Central memory CD4-positive, alpha-beta T cell (primary cell): ENCODE measurements around the gene BCAR3.

Experiments
- DNase-seq: peaks from one replicate; pipeline ENCODE4 v3.0.0; 2022
- total RNA-seq, 3 experiments: gene quantifications; one replicate each; lab custom pipeline; 2026; lab: John Stamatoyannopoulos, UW

BCAR3 gene
- total RNA-seq: 1.1 to 2.5 (median 2.1) reads per million in 3 experiments

DNA sequence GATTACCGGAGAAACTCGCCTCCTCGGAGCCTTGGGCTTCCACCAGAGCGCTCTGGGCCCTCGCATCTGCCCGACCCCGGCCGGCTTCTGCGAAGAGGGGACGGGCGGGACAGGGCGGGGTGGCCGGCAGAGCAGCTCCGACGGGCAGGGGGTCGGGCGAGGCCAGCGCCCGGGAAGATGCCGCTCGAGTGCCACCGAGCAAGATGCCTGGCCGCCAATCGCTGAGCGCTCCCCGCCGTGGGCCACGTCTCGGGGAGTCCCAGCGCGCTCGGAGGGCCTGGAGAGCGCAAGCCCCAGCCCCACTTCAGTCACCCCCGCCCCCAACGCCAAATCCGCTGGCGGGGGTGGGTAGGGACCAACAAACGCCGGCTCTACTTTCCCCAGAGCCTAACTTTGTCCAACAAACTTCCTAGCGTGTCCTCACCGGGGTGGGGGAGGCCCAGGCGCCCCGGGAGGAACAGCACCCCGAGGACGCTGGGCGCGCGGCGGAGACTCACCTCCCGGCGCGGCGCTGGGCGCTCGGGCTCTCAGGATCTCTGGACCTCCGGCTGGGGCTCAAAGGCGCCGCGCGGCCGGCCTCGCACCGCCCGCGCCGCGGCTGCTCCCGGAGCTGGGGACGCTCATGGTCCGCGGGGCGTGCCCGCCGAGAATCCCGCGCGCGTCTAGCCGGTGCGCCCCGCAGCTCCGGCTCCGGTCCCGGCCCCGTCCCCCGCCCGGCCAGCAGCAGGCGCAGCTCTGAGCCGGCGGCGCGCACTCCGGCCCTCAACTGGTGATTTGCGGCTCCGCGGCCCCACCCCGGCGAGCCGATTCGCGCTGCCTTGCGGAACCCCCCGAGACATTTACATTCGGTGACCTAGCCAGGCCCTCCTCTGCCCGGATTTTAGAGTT, at the start of gene BCAR3:
Gene BCAR3 (minus strand): TSS at position 737 of the 888 bp plus-strand sequence. CDS start 6,907 bp downstream, outside the sequence.
- no peak for DNase-seq

DNA sequence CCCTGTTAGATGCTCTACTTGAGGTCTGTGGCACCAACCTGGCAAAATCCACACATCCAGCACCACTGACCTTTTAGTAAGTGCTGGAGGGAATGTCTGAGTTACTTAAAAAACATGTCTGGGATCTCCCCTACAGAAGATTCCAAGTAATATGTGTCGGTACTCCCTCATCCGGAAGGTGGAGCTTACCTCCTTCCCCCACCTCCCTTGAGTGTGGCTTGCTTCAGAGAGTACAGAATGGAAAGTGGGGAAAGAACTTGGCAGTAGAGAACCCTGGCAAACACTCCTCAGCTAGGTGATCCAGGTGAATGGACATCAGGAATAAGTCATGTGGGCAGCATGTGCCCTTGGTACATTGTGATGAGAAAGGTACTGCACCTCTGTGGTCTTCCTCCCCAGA, 49.0 kb upstream of the BCAR3 start:
- DNase-seq: no peak

DNA sequence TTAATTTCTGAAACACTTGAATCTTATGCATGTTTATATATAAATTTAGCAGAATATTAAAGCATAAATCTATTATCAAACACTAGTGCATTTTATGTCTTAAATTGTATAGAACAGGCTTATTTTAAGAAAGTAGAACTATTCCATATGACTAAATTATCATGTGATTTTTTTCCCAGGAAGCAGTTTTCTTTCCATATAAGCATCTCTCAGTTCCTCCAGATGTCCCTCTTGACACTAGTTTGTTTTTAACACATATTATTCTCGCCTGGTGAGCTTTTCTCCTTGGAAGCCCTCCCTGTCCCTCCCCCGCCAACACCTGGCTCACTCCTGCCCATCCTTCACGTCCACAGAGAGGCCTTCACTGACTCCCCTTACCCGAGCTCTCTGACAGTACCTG, 48.3 kb upstream of the BCAR3 start:
- no peak for DNase-seq

DNA sequence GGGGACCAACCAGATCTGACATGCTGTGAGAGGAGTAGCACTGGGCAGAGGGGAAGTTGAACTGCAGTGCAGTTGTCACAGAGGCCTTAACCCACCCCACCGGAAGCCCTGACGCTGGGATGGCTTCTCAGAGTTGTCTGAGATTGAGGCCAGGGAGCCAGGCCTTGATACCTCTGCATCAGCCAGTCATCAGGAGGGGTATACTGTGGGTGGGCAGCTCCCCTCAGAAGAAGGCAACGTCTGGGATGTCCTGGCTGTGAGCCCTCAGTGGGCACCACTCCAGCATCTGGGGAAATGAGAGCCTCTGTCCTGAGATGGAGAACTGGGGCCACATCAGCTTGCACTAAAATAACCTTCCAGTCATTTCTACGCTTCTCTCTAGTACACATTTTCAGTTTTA, 47.9 kb upstream of the BCAR3 start:
- no peak for DNase-seq

DNA sequence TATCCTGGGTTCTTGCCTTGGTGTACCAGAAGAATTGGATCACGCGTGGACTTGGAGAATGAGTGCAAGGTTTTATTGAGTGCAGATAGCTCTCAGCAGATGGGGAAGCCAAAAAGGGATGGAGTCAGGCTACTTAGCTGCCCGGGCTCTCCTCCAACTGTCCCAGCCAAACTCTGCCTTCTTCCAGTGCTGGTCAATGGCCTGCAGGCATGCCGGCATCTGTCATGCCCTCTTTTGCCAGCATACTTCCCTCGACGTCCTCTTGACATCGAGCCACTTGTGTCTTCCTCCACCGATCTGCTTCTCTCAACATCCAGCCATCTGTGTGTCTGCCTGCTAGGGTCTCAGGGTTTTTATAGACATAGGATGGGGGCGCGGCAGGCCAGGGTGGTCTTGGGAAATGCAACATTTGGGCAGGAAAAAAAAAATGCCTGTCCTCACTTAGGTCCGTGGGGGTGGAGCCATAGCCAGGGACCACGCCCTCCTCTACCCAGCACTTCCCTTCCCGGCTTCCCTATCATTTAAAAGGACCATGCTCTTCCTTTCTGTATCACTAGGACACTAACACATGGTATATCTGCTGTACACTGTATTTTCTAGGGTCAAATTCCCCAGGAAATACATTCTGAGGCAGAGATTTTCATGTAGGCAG, 47.0 kb upstream of the BCAR3 start:
- no peak for DNase-seq

DNA sequence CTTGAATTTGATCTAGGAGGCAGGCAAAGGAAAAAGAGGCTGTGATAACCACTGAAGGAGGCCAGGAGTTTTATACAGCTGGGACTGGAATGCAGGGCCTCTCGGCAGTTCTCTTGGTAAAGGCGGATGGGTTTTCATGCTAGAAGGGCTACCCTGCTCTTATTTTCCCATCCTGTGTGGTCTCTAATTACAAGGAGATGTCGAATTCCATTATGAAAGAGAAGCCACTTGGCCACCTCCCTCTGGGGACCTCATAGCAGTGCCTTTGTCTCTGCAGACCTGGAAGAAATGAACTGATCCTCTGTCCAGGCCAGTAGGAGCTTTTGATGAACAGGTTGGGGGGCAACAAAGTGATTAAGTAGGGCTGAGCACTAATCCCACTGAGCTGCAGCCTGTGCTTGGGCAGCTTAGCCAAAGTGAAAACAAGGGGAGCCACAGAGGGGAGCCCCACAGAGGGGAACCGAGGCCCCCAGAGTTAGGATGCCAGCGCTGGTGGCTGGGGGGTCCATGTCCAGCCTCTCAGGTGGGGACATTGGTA, 42.2 kb upstream of the BCAR3 start:
- DNase-seq: no peak

DNA sequence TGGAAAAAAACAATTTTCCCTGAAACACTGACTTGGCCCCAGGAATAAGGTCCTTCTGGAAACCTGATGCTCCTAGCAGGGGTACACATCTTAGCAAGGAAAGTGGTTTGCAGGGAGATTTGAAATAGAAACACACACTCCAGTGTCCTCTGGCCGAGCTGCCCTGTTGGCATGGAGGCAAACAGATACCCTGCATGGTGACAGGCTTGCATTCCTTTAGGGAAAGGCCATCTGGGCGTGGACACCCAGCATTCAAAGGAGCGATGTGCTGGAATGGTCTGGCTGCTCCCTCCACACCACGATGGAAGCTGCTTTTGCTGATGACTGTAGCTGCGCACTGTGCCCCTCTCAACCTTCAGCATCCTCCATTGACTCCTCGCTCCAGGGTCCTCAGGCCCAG, 41.5 kb upstream of the BCAR3 start:
- DNase-seq: no peak

DNA sequence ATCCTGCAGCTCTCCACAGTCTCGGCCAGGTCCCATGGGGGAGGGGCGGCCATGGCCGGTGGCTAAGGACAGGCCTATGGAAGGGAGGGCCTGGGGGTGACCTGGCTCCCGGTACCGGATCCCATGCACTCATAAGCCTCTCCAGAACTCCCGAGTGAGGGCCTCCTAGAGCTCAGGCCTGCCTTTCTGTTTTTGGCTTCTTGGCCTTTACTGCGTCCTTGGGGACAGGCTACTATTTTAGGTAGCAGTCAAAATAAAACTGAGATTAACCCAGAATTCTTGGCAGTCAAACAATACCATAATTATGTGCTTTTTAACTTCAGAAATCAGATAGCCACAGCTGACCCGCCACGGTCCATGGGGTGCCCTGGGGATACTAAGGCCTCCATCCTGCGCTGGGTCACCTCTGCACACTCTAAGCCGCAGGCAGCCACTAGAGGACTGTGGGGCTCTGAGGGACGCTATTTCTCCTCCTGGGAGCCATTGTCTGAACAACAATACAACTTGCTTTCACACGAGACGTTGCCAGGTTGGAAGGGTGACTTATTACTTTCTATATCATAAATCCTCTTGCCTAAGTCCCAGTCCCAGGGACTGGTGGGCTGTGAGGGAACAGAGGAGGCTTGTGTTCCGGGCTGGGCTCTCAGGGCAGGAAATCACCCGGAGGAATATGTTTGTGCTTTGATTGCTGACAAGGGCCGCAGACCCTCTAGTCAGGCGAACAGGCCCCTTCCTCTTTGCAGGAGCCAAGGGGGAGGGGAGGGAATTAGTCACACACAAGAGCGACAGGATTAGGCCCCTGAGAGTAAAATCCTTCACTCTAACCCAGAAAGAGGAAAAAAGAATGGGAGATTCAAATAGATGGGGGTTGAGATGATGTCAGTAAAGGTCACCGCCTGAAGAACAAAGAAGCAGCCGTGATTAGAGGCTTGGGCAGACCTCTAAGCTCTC, 40.7 kb upstream of the BCAR3 start:
- DNase-seq: no peak

DNA sequence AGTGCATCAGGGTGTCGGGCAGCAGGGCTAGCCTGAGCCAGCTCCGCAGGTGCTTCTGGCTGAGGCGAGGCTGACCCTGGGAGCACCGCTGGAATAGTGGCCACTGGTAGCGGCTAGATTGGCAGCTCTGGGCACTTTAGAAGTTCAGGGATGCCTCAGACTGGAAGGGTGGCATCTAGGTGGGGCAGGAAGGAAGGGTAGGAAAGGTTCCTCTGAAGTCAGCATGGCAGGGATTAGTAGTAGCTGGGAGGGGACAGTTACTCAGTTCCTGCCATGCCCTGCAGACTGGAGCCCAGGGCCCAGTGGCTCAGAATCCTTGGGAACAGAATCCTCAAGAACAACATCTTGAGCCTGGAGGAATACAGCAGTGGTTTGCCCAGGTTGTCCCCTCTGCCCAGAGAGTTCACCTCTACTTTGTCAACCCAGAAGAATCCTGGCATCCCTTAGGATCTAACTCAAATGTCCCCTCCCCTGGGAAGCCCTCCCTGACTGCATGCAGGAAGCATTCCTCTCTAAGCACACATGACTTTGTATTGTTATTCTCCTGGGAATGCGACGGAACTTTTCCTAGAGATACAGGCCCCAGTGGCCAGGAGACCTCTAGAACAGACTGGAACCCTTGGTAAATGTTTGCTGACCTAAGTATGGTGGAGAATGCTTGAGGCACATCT, 39.5 kb upstream of the BCAR3 start:
- no peak for DNase-seq

DNA sequence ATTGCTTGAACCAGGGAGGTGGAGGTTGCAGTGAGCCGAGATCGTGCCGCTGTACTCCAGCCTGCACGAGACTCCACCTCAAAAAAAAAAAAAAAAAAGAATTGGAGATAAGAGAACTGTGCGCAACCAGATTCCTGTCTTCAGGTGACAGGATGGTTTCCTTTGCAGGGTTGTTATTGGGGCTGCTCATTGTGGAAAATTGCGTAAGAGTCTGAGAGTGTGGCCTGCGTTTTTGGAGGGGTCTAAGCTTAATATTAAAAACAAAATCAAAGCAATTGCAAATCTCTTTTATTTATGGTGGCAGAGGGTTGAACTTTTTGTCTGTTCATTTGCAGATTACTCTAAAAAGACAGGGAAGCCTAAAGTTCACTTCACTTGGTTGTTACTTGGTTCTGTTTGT, 36.0 kb upstream of the BCAR3 start:
- DNase-seq: no peak

DNA sequence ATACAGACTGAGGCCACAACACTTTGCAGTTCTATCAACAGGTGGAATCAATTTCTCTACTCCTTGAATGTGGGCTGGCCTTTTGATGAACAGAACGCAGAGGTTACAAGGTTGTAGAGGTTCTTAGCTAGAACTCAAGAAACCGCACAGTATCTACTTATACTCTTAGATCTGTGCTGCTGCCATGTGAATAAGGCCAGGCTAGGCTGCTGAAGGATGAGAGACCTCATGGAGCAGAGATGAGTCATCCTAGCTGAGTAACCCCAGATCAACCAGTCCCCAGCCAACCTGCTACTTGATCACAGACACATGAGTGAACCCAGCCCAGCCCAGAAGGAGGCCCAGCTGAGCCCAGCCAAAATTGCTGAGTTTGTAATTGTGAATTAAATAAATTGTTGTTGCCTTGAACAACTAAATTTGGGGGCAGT, 35.3 kb upstream of the BCAR3 start:
- DNase-seq: no peak

DNA sequence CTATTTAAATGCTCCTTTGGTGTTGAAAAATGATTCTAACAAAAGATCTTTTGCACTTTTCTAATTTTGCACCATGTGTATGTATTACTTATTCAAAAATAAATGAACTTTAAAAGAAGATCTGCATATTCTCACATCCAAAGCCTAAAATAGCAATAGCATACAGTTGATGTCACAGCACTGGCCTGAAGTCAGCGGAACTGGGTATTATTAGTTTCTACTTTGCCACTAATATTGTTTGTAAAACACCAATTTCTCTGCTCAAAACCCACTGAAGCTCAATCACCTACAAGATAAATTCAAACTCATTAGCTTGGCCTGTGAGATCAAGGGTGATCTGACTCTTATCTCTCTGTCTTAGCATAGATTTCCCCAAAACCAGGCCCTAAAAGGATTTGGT, 34.5 kb upstream of the BCAR3 start:
- no peak for DNase-seq

DNA sequence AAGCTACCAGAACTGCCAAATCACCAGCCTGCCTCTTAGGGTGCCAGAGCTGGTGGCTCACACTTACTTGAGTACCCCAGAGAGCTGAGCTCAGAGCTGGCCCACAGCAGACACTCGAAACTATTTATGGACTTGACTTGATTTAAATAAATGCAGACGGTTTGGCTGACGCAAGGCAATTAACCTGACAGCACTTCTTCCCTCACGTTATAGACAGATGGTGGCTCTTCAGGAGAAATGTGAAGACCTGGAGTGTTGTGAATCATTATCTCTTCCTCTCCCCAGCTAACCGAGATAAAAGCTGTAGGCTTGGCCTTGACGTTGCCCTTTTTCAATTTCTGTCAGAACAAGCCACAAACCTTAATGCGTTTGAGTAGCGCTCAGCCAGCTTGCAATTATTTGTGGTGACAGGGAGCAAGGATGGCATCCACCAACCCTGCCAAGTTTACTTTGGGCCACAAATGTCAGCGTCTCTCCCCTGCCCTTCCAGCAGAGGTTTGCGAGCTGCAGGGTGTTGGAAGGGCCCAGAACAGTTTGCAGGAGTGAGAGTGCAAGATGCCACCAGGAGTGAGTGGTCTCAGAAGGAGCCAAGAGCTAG, 34.0 kb upstream of the BCAR3 start:
- no peak for DNase-seq

DNA sequence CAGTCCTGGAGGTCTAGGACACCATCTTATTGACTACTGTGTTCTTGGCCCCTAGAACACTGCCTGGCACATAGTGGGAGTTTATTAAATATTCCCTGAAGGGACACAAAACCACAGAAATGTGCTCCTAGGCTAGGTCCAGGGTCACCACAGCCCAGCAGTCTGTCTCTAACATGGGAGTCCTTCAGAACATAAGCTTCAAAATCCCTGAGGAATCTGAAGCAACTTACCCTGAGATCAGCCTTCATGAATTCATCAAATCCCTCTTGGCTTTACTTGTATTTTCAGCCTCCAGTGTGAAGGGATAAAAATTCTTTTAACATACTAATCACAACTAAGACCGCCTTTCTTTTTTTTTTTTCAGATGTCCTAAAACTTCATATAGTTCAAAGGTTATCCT, 32.7 kb upstream of the BCAR3 start:
- DNase-seq: no peak

DNA sequence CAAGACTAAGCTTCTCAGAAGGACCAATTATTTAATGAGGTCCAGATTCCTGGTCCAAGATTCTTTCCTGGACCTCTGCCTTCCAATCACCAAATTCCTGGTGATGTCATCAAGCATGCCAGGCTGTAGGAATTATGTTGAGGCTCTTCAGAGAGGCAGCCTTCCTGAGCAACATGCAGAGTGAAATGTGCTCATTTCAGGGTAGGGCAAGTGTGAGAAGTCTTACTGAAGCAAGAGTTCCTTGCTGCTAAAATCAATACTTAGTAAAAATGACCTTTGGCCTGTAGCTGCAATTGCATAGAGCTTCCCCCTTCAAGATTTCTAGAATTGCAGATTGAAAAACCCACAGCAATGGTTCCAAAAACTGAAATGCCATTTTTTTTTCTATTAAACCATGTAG, 31.7 kb upstream of the BCAR3 start:
- DNase-seq: no peak

DNA sequence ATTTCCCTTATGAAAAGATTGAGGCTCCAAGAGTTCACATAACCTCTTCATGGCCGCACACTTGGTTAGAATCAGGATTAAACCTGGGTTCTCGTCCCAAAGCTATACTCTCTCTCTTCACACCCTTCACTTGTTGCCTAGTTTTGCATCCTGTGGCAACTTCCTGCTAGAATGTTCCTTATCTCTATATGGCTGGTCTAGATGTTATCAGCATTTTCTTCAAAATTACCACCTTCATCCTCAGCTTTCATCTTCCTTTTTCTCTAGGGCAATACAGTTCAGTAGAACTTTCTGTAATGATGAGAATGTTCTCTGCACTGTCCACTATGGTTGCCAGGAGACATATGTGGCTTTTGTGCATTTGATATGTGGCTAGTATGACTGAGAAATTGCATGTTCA, 31.1 kb upstream of the BCAR3 start:
- DNase-seq: no peak

DNA sequence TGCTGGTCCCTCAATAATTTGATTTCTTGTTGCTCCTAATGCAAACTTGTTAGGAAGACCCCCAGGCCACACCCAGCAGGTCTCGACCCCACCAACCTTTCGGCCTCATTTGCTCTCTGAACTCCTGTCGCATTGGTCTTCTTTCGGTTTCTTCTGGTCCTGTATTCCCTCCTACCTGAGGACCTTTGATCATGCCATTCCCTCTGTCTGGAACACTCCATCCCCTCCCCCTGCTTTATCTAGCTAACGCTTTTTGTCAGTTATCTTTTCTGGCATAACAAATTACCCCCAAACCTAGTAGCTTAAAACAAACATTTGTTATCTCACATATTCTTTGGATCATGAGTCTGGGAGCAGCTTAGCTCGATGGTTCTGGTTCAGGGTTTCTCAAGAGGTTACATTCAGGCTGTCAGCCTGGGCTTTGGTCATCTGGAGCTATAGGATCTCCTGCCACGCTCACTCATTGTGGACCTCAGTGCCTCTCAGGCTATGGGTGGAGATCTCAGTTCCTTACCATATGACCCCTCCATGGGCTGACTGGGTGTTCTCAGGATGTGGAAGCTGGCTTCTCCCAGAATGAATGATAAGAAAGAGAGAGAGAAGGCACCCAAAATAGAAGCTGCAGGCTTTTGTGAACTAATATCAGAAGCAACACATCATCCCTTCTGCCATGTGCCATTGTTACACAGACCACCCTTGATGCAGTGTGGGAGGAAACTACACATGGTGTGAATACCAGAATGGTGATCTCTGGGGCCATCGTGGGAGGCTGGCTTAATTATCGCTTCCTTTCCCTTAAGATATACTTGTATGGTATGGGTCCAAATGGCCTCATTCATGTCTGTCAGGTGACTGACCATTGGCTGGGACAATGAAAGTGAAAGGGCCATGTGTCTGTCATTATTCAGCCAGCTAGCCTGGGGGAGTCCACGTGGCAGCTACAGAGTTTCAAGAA, 29.1 kb upstream of the BCAR3 start:
- no peak for DNase-seq

DNA sequence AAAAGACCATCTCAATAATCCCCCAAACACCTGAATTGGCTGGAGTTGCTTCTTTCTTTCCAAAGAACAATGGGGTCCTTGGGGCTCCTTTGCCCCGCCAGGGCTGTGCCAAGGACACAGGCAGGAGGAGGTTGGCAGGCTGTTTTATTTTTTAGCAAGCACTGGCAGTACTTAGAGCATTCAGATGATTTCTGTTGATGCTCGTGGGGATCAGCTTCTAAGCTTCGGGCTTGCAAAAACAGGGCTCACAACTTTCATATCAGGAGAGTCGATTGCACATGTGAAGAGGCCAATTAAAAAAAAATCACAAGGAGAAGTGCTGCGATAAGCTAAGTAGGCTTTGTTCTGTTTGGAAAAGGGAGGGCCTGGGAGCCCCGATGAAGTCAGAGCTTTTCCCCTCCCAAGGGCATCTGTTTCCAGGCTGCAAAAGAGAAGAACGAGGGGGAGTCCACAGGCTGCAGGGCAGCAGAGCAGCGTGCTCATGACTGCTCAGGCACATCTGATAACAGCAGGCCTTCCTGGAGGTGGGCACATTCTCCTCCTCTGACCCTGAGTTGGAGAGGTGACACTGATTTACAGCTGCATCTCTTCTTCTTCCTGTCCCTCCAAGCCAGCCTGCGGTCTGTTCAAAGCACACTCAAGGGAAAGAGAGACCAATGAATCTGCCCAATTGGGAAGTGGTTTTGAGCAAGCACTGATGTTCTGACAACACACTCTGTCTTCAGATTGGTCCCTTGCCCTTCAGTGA, 27.3 kb upstream of the BCAR3 start:
- DNase-seq: peak; percentile 8

DNA sequence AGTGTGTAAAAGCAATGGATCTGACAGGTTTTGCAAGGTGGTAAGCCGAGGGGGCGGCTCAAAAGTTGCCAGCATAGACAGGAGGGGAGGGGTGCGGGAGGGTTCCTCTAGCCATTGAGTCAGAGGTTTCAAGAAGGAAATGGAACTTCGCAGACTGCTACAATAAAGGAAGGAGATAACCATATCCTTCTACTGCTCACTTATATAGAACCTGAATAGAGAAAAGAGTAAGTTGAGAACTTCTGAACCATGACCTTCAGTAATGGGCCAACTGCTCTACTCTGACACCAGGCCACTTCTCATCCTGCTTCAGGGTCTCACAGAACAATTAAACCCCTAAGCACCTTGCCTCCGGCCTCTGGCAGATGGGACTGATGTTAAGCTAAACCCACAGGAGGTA, 26.3 kb upstream of the BCAR3 start:
- DNase-seq: no peak
